Stimulated activated CD4-positive, alpha-beta T cell treated with anti-CD3 and anti-CD28 coated beads, Interleukin-4, amount 100 ng/mL, for 24 hours (primary cell): ENCODE data around the gene CDC5L.

Experiments
- DNase-seq: peaks from one replicate; pipeline ENCODE4 v3.0.0-alpha.2; 2020

Gene CDC5L

GRCh38 chr6:44375071-44375470 lies 12.4 kb upstream of the CDC5L start:
- no peak for DNase-seq

DNA sequence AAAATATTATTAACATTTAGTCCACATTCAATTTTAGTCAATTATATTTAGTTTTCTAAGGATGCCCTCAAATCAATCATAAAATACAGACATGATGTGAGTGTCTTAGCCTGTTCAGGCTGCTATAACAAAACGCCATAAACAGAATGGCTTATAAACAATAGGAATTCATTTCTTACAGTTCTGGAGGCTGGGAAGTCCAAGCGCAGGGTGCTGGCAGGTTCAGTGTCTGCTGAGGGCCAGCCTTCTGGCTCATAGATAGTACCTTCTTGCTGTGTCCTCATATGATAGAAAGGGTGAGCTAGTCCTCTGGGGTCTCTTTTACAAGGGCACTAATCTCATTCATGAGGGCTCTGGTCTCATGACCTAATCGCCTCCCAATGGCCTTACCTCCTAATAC lies 10.0 kb upstream of the CDC5L start:
- DNase-seq = no peak

DNA sequence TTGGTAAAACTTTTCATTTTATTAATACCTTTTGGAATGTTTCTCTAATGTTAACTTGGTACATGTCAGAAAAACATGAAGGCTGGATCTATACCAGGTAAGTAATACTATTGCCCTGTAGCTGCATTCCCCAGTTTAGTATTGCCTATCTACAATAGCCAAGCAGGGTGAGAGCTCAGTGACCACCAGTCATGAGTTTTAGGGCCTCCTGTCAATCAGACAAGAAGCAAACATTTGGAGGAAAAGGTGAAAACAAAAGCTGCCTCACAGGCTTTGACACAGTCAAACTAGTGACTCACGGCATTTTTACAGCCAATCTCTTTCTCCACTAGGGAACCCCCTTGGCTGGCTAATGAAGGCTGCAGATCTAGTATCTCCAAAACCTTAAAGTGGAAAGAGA lies 9.5 kb upstream of the CDC5L start:
- DNase-seq = no peak

DNA sequence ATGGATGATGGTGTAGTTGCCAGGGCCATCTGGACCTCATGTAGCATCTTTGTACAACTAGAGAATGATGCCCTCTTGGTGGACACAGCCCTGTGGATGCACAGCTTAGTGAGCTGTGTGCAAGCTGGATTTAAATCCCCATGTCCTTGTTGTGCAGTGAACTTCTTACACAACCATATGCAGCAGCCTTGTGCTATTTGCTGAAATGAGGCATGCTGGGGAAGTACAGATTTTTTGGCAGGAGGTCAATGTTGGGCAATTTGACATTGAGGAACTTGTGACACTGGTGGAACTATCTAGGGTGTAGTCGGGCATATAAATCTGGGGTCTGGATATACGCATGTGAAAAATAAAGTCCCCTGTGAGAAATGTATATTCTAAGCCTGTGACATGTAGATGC lies 5.8 kb upstream of the CDC5L start:
- DNase-seq = no peak

- DNase-seq = no peak
Measured at GRCh38 chr6:44386364-44386928, 1.1 kb upstream of the CDC5L start.

- no peak for DNase-seq
Measured at GRCh38 chr6:44386929-44387345, 569 bp upstream of the CDC5L start.

- DNase-seq = peak; percentile 7
Measured at GRCh38 chr6:44388135-44388487, 605 bp downstream of the CDC5L start.

GRCh38 chr6:44388887-44389286 lies 1.4 kb downstream of the CDC5L start:
- DNase-seq = no peak

- no peak for DNase-seq
Measured at GRCh38 chr6:44390158-44390683, 2.7 kb downstream of the CDC5L start.

GRCh38 chr6:44395501-44395900 lies 8.0 kb downstream of the CDC5L start:
- no peak for DNase-seq

- no peak for DNase-seq
Measured at GRCh38 chr6:44396968-44397367, 9.5 kb downstream of the CDC5L start.

DNA sequence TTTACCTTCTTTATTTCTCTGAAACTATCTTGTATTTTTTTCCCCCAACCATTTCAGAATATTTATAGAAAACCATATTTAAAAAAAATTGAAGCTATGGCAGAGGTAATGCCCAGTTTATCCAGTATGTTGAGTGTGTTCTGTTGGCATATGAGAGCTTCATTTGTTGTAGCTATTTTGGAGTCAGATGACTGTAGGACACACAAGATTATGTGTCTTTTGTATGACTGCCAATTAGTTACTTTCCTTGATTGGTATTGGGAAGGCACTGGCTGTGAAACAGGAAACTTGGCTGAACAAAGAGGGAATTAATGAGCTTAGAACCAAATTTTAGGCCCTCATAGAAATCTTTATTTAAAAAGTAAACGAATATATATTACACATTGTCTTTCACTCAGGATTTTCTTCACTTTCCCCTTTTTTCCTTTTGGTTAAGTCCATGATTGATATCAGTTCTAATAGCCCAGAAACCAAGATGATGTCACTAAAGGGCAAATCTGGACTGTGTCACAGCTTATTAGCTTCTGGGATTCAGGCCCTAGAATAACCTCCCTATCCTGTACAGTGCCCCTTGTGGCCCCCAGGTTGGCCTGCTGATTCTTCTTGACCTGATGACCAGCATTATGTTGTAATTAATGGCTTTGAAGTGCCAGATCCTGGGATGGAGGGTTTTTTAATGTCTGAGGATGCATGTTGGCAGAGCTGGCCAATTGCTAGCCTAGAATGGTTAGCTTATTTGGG lies 10.1 kb downstream of the CDC5L start:
- DNase-seq = no peak

GRCh38 chr6:44399991-44400390 lies 12.5 kb downstream of the CDC5L start:
- DNase-seq = no peak

GRCh38 chr6:44400572-44400971 lies 13.1 kb downstream of the CDC5L start:
- DNase-seq = no peak

DNA sequence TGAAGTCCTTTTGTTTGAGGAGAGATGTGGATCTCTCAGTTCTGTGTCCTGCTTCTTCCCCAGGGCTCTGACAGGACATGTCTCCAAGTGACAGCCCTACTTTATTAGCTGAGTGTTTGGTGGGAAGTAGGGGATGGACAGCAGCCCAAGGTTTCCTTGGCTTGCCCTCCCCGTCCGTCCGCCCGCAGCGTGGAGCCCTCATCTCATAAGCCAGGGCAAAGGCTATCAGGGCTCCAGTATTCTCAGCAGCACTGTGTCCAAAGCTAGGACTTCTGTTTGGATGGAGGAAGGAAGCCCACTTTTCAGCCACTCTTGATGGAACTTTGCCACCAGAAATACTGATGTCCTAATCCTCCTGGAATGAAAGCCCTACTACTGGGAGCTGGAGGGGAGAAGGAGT lies 13.6 kb downstream of the CDC5L start:
- no peak for DNase-seq

DNA sequence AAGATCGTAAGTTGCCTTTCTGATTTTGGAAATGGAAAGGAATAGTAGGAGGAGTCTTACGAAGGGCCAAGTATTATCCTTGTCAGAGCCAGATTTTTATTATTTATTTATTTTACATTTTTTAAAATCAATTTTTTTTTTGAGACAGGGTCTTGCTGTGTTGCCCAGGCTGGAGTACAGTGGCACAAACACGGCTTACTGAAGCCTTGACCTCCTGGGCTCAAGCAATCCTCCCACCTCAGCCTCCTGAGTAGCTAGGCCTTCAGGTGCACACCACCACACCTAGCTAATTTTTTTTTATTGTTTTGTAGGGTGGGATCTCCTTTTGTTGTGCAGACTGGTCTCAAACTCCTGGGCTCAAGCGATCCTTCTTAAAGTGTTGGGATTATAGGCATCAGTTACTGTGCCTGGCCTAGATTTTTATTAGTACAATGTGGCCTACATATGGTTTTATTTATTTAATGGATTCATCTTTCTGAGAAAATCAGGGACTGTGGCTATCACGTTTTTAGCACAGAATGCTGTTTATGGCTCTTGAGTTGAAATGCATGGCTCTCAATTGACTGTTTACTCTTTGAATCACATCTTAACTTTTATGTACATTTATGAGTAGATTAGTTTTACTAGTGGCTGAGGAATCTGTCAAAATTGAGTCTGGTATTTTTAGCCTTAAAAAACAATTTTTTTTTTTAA lies 16.7 kb downstream of the CDC5L start:
- no peak for DNase-seq

DNA sequence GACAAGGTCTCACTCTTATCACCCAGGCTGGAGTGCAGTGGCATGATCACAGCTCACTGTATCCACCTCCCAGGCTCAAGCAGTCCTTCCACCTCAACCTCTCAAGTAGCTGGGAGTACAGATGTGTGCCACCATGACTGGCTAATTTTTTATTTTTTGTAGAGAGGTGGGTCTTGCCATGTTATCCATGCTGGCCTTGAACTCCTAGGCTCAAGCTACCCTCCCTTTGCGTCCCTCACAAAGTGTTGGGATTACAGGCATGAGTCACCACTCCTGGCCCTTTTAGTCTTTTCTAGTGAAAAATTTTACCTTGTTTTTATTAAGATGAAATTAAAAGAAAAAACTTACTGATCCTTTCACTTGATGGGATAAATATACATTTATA lies 17.2 kb downstream of the CDC5L start:
- DNase-seq = no peak

GRCh38 chr6:44407951-44408670 lies 20.6 kb downstream of the CDC5L start:
- DNase-seq = no peak

DNA sequence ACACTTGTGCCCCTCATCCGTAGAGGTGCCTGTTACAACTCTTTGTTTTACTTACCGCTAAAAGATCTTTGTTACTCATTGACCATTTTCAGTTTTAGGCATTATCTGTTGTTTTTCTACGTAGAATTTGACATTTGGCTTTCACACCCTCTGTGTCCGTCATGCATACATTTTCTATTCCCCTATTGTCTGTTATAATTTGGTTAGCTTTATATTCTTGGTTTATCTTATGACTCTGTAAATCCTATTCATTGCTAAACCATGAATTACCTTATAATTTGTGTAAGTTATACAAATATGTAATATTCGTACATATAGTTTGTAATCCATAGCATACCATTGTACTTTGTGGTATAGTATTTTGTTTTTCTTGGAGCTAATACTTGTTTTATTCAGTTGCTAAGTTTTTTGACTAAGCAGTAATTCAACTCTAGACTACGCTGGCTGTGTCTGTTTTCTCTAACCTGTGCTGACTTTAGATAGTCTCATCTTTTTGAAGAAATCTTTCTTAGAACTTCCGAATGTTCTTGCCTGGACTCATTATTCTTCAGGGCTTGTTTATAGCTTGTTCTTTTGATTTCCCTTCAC lies 21.8 kb downstream of the CDC5L start:
- DNase-seq = no peak

- no peak for DNase-seq
Measured at GRCh38 chr6:44410363-44410762, 22.9 kb downstream of the CDC5L start.

DNA sequence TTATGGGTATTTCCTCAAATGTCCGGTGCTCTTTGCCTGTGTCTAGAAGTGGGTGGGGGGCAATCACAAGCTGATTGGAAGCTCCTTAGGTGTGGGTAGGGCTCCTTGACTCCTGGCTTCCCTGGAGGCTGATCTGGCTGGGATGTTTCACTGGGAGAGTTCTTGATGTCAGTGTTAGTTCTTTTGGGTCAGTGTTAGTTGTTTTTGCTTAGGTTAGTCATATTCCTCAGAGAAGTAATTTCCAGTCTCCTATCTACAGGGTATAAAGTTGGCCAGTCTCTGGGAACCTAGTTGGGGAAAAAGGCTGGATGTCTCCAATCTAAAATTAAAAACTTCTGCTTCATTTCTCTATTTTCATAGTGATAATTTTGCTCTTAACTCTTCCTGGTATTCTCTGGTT lies 23.6 kb downstream of the CDC5L start:
- DNase-seq = no peak

DNA sequence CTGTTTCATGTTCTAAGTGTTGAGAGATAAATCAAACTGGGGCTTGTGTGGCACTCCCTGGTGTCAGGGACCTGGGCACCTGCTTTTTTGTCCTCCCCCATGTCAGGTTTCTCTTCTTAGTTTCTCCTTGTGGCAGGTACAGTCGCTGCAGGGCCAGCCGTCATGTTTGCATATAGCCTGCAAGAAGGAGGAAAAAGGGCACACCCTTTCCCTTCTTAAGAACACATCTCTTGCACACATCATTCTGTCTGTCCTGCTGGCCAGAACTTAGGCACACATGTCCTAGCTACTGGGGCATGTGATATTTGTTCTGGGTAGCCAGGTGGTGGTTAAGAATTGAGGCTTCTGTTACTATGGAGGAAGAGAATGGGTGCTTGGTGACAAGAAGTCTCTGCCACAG lies 27.9 kb downstream of the CDC5L start:
- no peak for DNase-seq

- no peak for DNase-seq
Measured at GRCh38 chr6:44415873-44416502, 28.5 kb downstream of the CDC5L start.
